IMR-90 (cell line): ENCODE data around the gene RPS27. TPM values are rescaled to one million over a fixed set of nuclear protein-coding genes. Genes with fewer than 3 reads are reported as not detected.

ENCODE experiments used
- ATAC-seq: fragments of 200-7000 bp; cut with Tn5 transposase; 2 replicates; pipeline ENCODE4 v1.9.1; 2020; ENCODE audit warnings: low read depth, mild to moderate bottlenecking, moderate library complexity
- BruUV-seq: library from RNA; stranded (reverse); fragments of 400-500 nt; replicated peaks from 2 replicates; lab custom pipeline; 2021; lab: Mats Ljungman, UMichigan
- CTCF ChIA-PET: fragments of 300-600 bp; formaldehyde crosslinking; extraction: SDS; loops from one replicate; lab custom pipeline; 2021; ENCODE audit warnings: antibody characterized with exemption; lab: Yijun Ruan, JAX
- POLR2A ChIA-PET: fragments of 300-600 bp; sonication (Branson Sonifier 250); formaldehyde crosslinking; loops from one replicate; lab custom pipeline; 2022; ENCODE audit warnings: antibody characterized with exemption; ENCODE audit not compliant: unreplicated experiment; lab: Charles Lee
- DNase-seq: peaks from one replicate; pipeline ENCODE4 v3.0.0; 2013
- H2AFZ ChIP-seq: replicated peaks from 2 replicates; pipeline ENCODE3; 2013; ENCODE audit warnings: low read length, mild to moderate bottlenecking; ENCODE audit not compliant: poor library complexity
- H2AK5ac ChIP-seq: 2 replicates; pipeline ENCODE4 v1.6.1; 2013; ENCODE audit warnings: low read depth, low read length, inconsistent platforms
- H2AK9ac ChIP-seq: replicated peaks from 2 replicates; pipeline ENCODE3; 2013; ENCODE audit warnings: mild to moderate bottlenecking, low read depth, low read length, moderate library complexity; ENCODE audit not compliant: poor library complexity
- H2BK120ac ChIP-seq: 2 replicates; pipeline ENCODE4 v1.6.1; 2013; ENCODE audit warnings: low read depth, low read length, inconsistent platforms
- H2BK15ac ChIP-seq: 3 replicates; pipeline ENCODE4 v1.6.1; 2013; ENCODE audit warnings: low read depth, low read length, inconsistent platforms
- H2BK20ac ChIP-seq: 2 replicates; pipeline ENCODE4 v1.6.1; 2013; ENCODE audit warnings: low read depth, mild to moderate bottlenecking, inconsistent platforms, low read length, moderate library complexity
- H2BK5ac ChIP-seq: 2 replicates; pipeline ENCODE4 v1.6.1; 2013; ENCODE audit warnings: mild to moderate bottlenecking, low read depth, low read length, inconsistent platforms; ENCODE audit not compliant: poor library complexity, severe bottlenecking
- H3K14ac ChIP-seq: replicated peaks from 2 replicates; pipeline ENCODE4 v1.6.1; 2013; ENCODE audit warnings: low read depth, low read length, inconsistent platforms
- H3K18ac ChIP-seq: 2 replicates; pipeline ENCODE4 v1.6.1; 2013; ENCODE audit warnings: low read depth, low read length, control low read depth
- H3K23ac ChIP-seq: 2 replicates; pipeline ENCODE4 v1.6.1; 2013; ENCODE audit warnings: low read depth, low read length, inconsistent platforms
- H3K27ac ChIP-seq: 2 replicates; pipeline ENCODE4 v1.5.1; 2013; ENCODE audit warnings: mild to moderate bottlenecking, control low read depth, low read length; ENCODE audit not compliant: insufficient read depth
- H3K27me3 ChIP-seq: 2 replicates; pipeline ENCODE4 v1.6.1; 2013; ENCODE audit warnings: low read length; ENCODE audit not compliant: control insufficient read depth, insufficient read depth
- H3K36me3 ChIP-seq: 2 replicates; pipeline ENCODE4 v1.6.1; 2013; ENCODE audit warnings: low read length, mixed read lengths; ENCODE audit not compliant: control insufficient read depth, insufficient read depth
- H3K4ac ChIP-seq: 2 replicates; pipeline ENCODE4 v1.6.1; 2013; ENCODE audit warnings: low read depth, low read length, inconsistent platforms
- H3K4me1 ChIP-seq: 2 replicates; pipeline ENCODE4 v1.6.1; 2013; ENCODE audit warnings: low read length, mixed read lengths; ENCODE audit not compliant: control insufficient read depth, insufficient read depth
- H3K4me2 ChIP-seq: 2 replicates; pipeline ENCODE4 v1.6.1; 2013; ENCODE audit warnings: low read depth, mild to moderate bottlenecking, control low read depth, low read length, moderate library complexity
- H3K4me3 ChIP-seq: 2 replicates; pipeline ENCODE4 v1.5.1; 2013; ENCODE audit warnings: low read depth, mild to moderate bottlenecking, control low read depth, low read length, moderate library complexity; ENCODE audit not compliant: insufficient read depth
- H3K56ac ChIP-seq: 2 replicates; pipeline ENCODE4 v1.6.1; 2013; ENCODE audit warnings: low read length, inconsistent platforms; ENCODE audit not compliant: insufficient read depth; ENCODE audit errors: extremely low read depth
- H3K79me1 ChIP-seq, 2 experiments: 2 replicates each; pipeline ENCODE4 v1.6.1; 2013; ENCODE audit warnings: low read length in 2 of 2, inconsistent platforms in 1 of 2, low read depth in 1 of 2
- H3K9ac ChIP-seq: 2 replicates; pipeline ENCODE4 v1.6.1; 2013; ENCODE audit warnings: low read depth, low read length, control low read depth
- H3K9me1 ChIP-seq: 2 replicates; pipeline ENCODE4 v1.6.1; 2013; ENCODE audit warnings: low read length, inconsistent platforms; ENCODE audit not compliant: insufficient read depth
- H3K9me3 ChIP-seq: 2 replicates; pipeline ENCODE4 v1.6.1; 2013; ENCODE audit warnings: low read length; ENCODE audit not compliant: control insufficient read depth, insufficient read depth
- H4K20me1 ChIP-seq: 2 replicates; pipeline ENCODE4 v1.6.1; 2013; ENCODE audit warnings: low read length, inconsistent platforms; ENCODE audit not compliant: insufficient read depth
- H4K5ac ChIP-seq: 2 replicates; pipeline ENCODE4 v1.6.1; 2013; ENCODE audit warnings: mild to moderate bottlenecking, low read depth, low read length, control low read depth
- H4K8ac ChIP-seq, 2 experiments: 2 replicates each; pipeline ENCODE4 v1.6.1; 2013; ENCODE audit warnings: low read depth in 2 of 2, low read length in 2 of 2, control low read depth in 1 of 2, inconsistent platforms in 1 of 2
- H4K91ac ChIP-seq: 2 replicates; pipeline ENCODE4 v1.6.1; 2013; ENCODE audit warnings: low read depth, low read length, inconsistent platforms; ENCODE audit not compliant: insufficient read depth
- CHD1 ChIP-seq: IDR thresholded peaks from 2 replicates; pipeline ENCODE4 v1.6.1; 2012; ENCODE audit warnings: low read depth, low read length, improper control_type of control experiment
- ELK1 ChIP-seq: fragments of 150-350 bp; IDR thresholded peaks from 2 replicates; pipeline ENCODE4 v1.6.1; 2016; ENCODE audit warnings: low read depth, mild to moderate bottlenecking, low read length, moderate library complexity, borderline replicate concordance
- FOS ChIP-seq: fragments of 150-350 bp; IDR thresholded peaks from 2 replicates; pipeline ENCODE4 v1.6.1; 2016; ENCODE audit warnings: low read depth, low read length
- MXI1 ChIP-seq: IDR thresholded peaks from 2 replicates; pipeline ENCODE4 v1.6.1; 2012; ENCODE audit warnings: low read depth, mild to moderate bottlenecking, low read length, moderate library complexity, borderline replicate concordance
- RFX5 ChIP-seq: IDR thresholded peaks from 2 replicates; pipeline ENCODE4 v1.8.0; 2012; ENCODE audit warnings: low read depth, mild to moderate bottlenecking, low read length, moderate library complexity
- WGBS, 2 experiments: methylation state at CpG; one replicate each; pipeline versions ENCODE4 v1.1.5 to v1.1.7; 2013; ENCODE audit warnings: missing lambda C conversion rate in 2 of 2; ENCODE audit not compliant: insufficient read length in 1 of 2; ENCODE audit errors: extremely low coverage in 2 of 2; 5-methylcytosine and 5-hydroxymethylcytosine counted together
- dilution Hi-C: fragments of 300-500 bp; cut with HindIII; formaldehyde crosslinking; loops from one replicate; pipeline ENCODE4 v1.14.3; 2018; ENCODE audit warnings: low sequenced_read_pairs; ENCODE audit not compliant: unreplicated experiment
- in situ Hi-C: fragments of 300-500 bp; cut with MboI; formaldehyde crosslinking; loops from 3 replicates; pipeline ENCODE4 v1.14.3; 2019; ENCODE audit warnings: low sequenced_read_pairs, inconsistent platforms, mixed read lengths
- intact Hi-C: fragments of 100-400 bp; cut with micrococcal nuclease; formaldehyde crosslinking; loops from 2 replicates; pipeline ENCODE4 v1.10.0; 2022
- polyA plus RNA-seq, 3 experiments: library from polyadenylated mRNA; depleted of rRNA; stranded (reverse); fragments of >200 nt; gene quantifications; 2 replicates each; pipeline ENCODE4 v1.2.3, GENCODE V29; 2012; ENCODE audit warnings: low replicate concordance in 1 of 3
- total RNA-seq: library from RNA; depleted of rRNA; stranded (reverse); fragments of >200 nt; gene quantifications from 2 replicates; pipeline ENCODE4 v1.2.3, GENCODE V29; 2012

RPS27 gene
- total and polyA plus RNA-seq, 2 of the 4 experiments (the other 2 are of a cell fraction): 320 to 6,236 TPM

GRCh38 chr1:153960206-153960605 lies 30.4 kb upstream of the RPS27 start:
- Histone ChIP-seq H2AK5ac (no peak overlapping the region), H3K9me3 (no peaks in the 10 kb centered on the region), H4K5ac (no peak overlapping the region), H2BK120ac (no peak overlapping the region), H2BK20ac (no peak overlapping the region), H3K4ac (no peak overlapping the region), H3K9ac (no peak overlapping the region), H4K8ac (no peak overlapping the region), H2AK9ac (no peak overlapping the region), H3K27ac (no peak overlapping the region), H3K27me3 (no peaks in the 10 kb centered on the region), H3K4me3 (no peak overlapping the region), H3K4me1 (peaks cover 18% of the 10 kb centered on the region), H3K14ac (no peak overlapping the region), H3K9me1 (peaks cover 21% of the 10 kb centered on the region), H2BK15ac (no peak overlapping the region), H2BK5ac (no peak overlapping the region), H3K4me2 (no peak overlapping the region), H3K36me3 (peaks cover 13% of the 10 kb centered on the region; the same call in 1 of the 2 replicates), H3K18ac (no peak overlapping the region), H3K79me1 (peaks cover 14 to 72% of the 10 kb centered on the region in 2 experiments), H2AFZ (no peak overlapping the region), H4K20me1 (peaks cover 31% of the 10 kb centered on the region), H3K23ac (no peak overlapping the region), H4K91ac (no peak overlapping the region), H3K56ac (no peak overlapping the region)
- dilution Hi-C loops: no loop called here
- no peak for DNase-seq
- in situ Hi-C loops: loop anchor here (25.0 kb wide), 1 partner anchor 423 kb away; the partner anchor contains the start of genes S100A3, S100A4, S100A5 and S100A6
- WGBS, 2 experiments: 83% methylated on average over 8 of the region's 11 CpGs; no CpG with 5 or more reads in 1 of the 2 experiments
- no TSS peak for BruUV-seq
- no peak for ATAC-seq
- POLR2A ChIA-PET: no interaction called here
- TF ChIP-seq MXI1 (no peak), FOS (no peak), CHD1 (no peak), RFX5 (no peak), ELK1 (no peak)
- CTCF ChIA-PET: no interaction called here
- intact Hi-C loops: no loop called here
